AG04450 (cell line): ENCODE results near the gene LRRC8B. TPM values are rescaled to one million over a fixed set of nuclear protein-coding genes. Genes with fewer than 3 reads are reported as not detected.

Experiments
- CTCF ChIA-PET: fragments of 300-600, 350-600 bp; formaldehyde crosslinking; extraction: SDS; loops from one replicate; lab custom pipeline; 2022; ENCODE audit warnings: antibody characterized with exemption, inconsistent platforms; lab: Charles Lee
- POLR2A ChIA-PET: fragments of 350-600 bp; formaldehyde crosslinking; extraction: SDS; loops from one replicate; lab custom pipeline; 2021; ENCODE audit warnings: antibody characterized with exemption, inconsistent platforms; lab: Yijun Ruan, JAX
- DNase-seq: peaks from one replicate; pipeline ENCODE4 v3.0.0-alpha.2; 2011; ENCODE audit warnings: low read depth, low spot score
- H3K27ac ChIP-seq: one replicate; pipeline ENCODE4 v1.5.1; 2012; ENCODE audit warnings: low read depth, low read length, control low read depth
- H3K27me3 ChIP-seq: one replicate; pipeline ENCODE4 v1.6.0; 2012; ENCODE audit warnings: low read length; ENCODE audit not compliant: control insufficient read depth, insufficient read depth
- H3K4me3 ChIP-seq: 2 replicates; pipeline ENCODE4 v1.5.1; 2011; ENCODE audit warnings: mild to moderate bottlenecking, low read depth, low read length, control low read depth
- H3K9me3 ChIP-seq: 2 replicates; pipeline ENCODE4 v1.5.1; 2012; ENCODE audit warnings: low read length; ENCODE audit not compliant: control insufficient read depth, insufficient read depth
- CTCF ChIP-seq: IDR thresholded peaks from 2 replicates; pipeline ENCODE4 v1.5.1; 2011; ENCODE audit warnings: low read depth, low read length, control low read depth, inconsistent platforms
- polyA plus RNA-seq: library from polyadenylated mRNA; depleted of rRNA; stranded (reverse); fragments of >200 nt; gene quantifications from 2 replicates; pipeline ENCODE4 v1.2.3, GENCODE V29; 2011

The LRRC8B gene
- polyA plus RNA-seq, 1 experiment, result 1.6 TPM

- CTCF ChIA-PET, result interaction anchor here (2.2 kb wide), 1 partner anchor 235 kb away, joined by 6 read pairs; no protein-coding TSS in a partner anchor
- no peak for TF ChIP-seq CTCF
- peaks cover 4% of the 10 kb centered on the region for H3K27me3 ChIP-seq
- POLR2A ChIA-PET, result no interaction called here
- no peak overlapping the region for H3K4me3 ChIP-seq
- peaks cover 4% of the 10 kb centered on the region; the same call in 1 of the 2 replicates for H3K9me3 ChIP-seq
- no peak for DNase-seq
- no peak overlapping the region for H3K27ac ChIP-seq
These were observed 3.8 kb downstream of the LRRC8B start for GRCh38 chr1:89528382-89528780.

GRCh38 chr1:89529196-89529595 is 4.6 kb downstream of the LRRC8B start:
- no peak overlapping the region for H3K4me3 ChIP-seq
- POLR2A ChIA-PET, result no interaction called here
- no peak for TF ChIP-seq CTCF
- peaks cover 2% of the 10 kb centered on the region for H3K27me3 ChIP-seq
- no peak overlapping the region for H3K27ac ChIP-seq
- DNase-seq, result no peak
- CTCF ChIA-PET, result interaction anchor here (2.2 kb wide), 1 partner anchor 234 kb away, joined by 6 read pairs; no protein-coding TSS in a partner anchor
- peaks cover 4% of the 10 kb centered on the region; the same call in 1 of the 2 replicates for H3K9me3 ChIP-seq

DNA sequence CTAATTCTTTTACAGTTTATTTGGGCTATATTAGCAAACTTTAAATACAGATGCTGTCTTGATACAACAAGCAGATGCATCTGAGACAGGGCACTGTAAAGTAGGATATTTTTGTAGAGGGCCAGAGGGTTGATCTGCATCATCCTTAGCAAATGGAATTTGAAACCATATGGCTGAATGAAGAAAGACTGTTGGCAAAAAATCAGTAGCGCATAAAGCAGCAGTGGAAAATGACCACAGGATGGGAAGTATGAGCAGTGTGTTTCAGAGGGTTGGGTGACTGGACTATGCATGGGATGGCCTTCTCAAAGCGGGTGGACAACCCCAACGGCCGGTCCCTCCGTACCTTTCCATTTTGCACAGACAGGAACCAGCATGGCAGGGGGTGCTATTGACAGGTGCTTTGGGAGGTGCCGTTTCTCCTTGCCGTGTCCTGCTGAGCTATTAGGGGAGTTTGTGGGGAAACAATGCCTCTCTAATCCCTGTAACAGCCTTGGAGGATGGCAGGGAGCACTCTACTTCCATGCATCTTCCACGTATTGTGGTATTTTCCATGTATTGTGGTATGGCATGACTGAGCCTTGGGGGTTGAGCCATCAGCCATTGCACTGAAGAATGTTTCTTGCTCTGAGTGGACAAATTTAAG is 5.9 kb downstream of the LRRC8B start:
- Histone ChIP-seq H3K27me3 (no peaks in the 10 kb centered on the region), H3K9me3 (no peaks in the 10 kb centered on the region), H3K4me3 (no peak overlapping the region), H3K27ac (no peak overlapping the region)
- DNase-seq, result no peak
- ChIA-PET POLR2A (no interaction called here), CTCF (interaction anchor here (1.7 kb wide), 1 partner anchor 11 kb away, joined by 4 read pairs; no protein-coding TSS in a partner anchor)
- no peak for TF ChIP-seq CTCF

GRCh38 chr1:89531480-89532139 is 7.0 kb downstream of the LRRC8B start:
- DNase-seq, result no peak
- no peak for TF ChIP-seq CTCF
- H3K27ac ChIP-seq, result no peak overlapping the region
- H3K9me3 ChIP-seq, result no peaks in the 10 kb centered on the region
- H3K4me3 ChIP-seq, result no peak overlapping the region
- H3K27me3 ChIP-seq, result no peaks in the 10 kb centered on the region
- ChIA-PET CTCF (interaction anchor here (1.1 to 1.7 kb wide), 2 partner anchors 12 to 231 kb away, joined by 3 to 4 read pairs; no protein-coding TSS in a partner anchor), POLR2A (no interaction called here)

DNA sequence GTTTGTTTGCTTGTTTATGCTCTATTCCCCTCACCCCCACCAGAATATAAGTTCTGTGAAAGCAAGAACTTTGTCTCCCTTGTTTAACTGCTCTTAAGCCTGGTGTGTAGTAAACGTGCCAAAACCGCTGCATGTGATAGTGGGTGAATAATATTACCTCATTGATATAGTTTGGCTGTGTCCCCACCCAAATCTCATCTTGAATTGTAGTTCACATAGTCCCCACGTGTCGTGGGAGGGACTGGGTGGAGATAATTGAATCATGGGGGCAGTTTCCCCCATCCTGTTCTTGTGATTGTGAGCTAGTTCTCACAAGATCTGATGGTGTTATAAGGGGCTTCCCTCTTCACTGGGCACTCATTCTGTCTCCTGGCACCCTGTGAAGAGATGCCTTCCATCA is 7.6 kb downstream of the LRRC8B start:
- Histone ChIP-seq H3K27ac (no peak overlapping the region), H3K27me3 (no peaks in the 10 kb centered on the region), H3K9me3 (no peaks in the 10 kb centered on the region), H3K4me3 (no peak overlapping the region)
- DNase-seq, result no peak
- no peak for TF ChIP-seq CTCF
- POLR2A ChIA-PET, result no interaction called here
- CTCF ChIA-PET, result interaction anchor here (1.1 to 1.7 kb wide), 2 partner anchors 13 to 230 kb away, joined by 3 to 4 read pairs; no protein-coding TSS in a partner anchor
